Measurements from ENCODE around the gene TOP2A.

- peak; percentile 4 for TF ChIP-seq POLR2A (IDR thresholded peaks at IDR 0.05)
- TF ChIP-seq, protein P1, sequence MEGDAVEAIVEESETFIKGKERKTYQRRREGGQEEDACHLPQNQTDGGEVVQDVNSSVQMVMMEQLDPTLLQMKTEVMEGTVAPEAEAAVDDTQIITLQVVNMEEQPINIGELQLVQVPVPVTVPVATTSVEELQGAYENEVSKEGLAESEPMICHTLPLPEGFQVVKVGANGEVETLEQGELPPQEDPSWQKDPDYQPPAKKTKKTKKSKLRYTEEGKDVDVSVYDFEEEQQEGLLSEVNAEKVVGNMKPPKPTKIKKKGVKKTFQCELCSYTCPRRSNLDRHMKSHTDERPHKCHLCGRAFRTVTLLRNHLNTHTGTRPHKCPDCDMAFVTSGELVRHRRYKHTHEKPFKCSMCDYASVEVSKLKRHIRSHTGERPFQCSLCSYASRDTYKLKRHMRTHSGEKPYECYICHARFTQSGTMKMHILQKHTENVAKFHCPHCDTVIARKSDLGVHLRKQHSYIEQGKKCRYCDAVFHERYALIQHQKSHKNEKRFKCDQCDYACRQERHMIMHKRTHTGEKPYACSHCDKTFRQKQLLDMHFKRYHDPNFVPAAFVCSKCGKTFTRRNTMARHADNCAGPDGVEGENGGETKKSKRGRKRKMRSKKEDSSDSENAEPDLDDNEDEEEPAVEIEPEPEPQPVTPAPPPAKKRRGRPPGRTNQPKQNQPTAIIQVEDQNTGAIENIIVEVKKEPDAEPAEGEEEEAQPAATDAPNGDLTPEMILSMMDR (IDR thresholded peaks at IDR 0.05): peak in 2 of 3 donors; percentile 18 to 29
Measured at GRCh38 chr17:40443196-40443987, 25.7 kb upstream of the TOP2A start, which contains the start of gene IGFBP4.
